22Rv1 (cell line): ENCODE data around the gene TGFB2.

ENCODE experiments used
- ZFX ChIP-seq: fragments of 450-650 bp; IDR thresholded peaks from 2 replicates; pipeline ENCODE4 v1.6.1; 2017; ENCODE audit warnings: antibody characterized with exemption, borderline replicate concordance
- TF ChIP-seq, protein P1 (sequence below): fragments of 450-650 bp; IDR thresholded peaks from 2 replicates; pipeline ENCODE4 v1.5.1; 2017; ENCODE audit warnings: mild to moderate bottlenecking

DNA sequence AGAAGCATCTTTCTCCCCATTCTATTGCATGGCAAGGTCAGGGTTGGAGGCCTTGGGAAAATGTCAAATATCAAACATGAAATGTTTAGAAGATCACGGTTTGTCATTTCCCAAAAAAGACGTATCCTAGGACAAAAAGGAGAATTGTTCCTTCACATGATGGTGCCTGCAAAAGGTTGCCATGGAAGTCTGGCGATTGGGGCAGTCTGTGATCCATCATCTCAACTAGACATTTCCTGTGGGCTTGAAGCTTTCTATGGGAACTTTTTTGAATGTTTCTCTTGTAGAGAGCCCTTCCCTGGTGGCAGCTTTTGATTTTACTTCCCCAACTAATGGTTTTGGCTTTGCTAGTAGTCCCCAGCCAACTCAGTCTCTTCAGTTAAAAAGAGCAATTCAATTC, 106.3 kb downstream of the TGFB2 start:
- TF ChIP-seq, protein P1, sequence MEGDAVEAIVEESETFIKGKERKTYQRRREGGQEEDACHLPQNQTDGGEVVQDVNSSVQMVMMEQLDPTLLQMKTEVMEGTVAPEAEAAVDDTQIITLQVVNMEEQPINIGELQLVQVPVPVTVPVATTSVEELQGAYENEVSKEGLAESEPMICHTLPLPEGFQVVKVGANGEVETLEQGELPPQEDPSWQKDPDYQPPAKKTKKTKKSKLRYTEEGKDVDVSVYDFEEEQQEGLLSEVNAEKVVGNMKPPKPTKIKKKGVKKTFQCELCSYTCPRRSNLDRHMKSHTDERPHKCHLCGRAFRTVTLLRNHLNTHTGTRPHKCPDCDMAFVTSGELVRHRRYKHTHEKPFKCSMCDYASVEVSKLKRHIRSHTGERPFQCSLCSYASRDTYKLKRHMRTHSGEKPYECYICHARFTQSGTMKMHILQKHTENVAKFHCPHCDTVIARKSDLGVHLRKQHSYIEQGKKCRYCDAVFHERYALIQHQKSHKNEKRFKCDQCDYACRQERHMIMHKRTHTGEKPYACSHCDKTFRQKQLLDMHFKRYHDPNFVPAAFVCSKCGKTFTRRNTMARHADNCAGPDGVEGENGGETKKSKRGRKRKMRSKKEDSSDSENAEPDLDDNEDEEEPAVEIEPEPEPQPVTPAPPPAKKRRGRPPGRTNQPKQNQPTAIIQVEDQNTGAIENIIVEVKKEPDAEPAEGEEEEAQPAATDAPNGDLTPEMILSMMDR = no peak
- TF ChIP-seq ZFX = no peak
